ENCODE measurements around the gene SSH2. TPM values are rescaled to one million over a fixed set of nuclear protein-coding genes. Genes with fewer than 3 reads are reported as not detected.

SSH2 gene
- total RNA-seq, 1 experiment from 2014 or later: 14.6 TPM

- WGBS (ENCODE audit: extremely low coverage, insufficient read length, low lambda C conversion rate): no CpG with 5 or more reads among the region's 2 CpGs
- H2BK20ac ChIP-seq (ENCODE audit: low read depth, low read length, poor library complexity, severe bottlenecking): no peak overlapping the region
- peaks cover 1% of the 10 kb centered on the region; the same call in 1 of the 2 replicates for H3K4me1 ChIP-seq (ENCODE audit: insufficient read depth, low read length)
- no peak overlapping the region for H2BK5ac ChIP-seq (ENCODE audit: insufficient read length, low read length)
- H3K27me3 Mint-ChIP-seq (ENCODE audit: low read depth): peaks cover 8% of the 10 kb centered on the region
- no peak overlapping the region for H3K56ac ChIP-seq (ENCODE audit: insufficient read length, low read depth, low read length)
- no peak overlapping the region for H3K27ac Mint-ChIP-seq
- H4K5ac ChIP-seq (ENCODE audit: insufficient read length, low read depth, low read length): no peak overlapping the region
- no peaks in the 10 kb centered on the region for H3K9me3 Mint-ChIP-seq
- H2BK12ac ChIP-seq (ENCODE audit: insufficient read length, low read depth, low read length): no peak overlapping the region
- H3K4me1 Mint-ChIP-seq: peaks cover 12 to 16% of the 10 kb centered on the region in 2 experiments
- no peak overlapping the region for H4K8ac ChIP-seq (replicated peaks; ENCODE audit: insufficient read length, low read depth, low read length)
- no peak overlapping the region for H4K91ac ChIP-seq (ENCODE audit: insufficient read length, low read depth, low read length)
- no peak overlapping the region for H3K4ac ChIP-seq (ENCODE audit: low read depth, low read length)
- no peak overlapping the region for H2AK5ac ChIP-seq (ENCODE audit: insufficient read length, low read length)
- H3K9ac ChIP-seq (ENCODE audit: extremely low read depth, insufficient read length, low read length): no peak overlapping the region
- no peaks in the 10 kb centered on the region for H4K20me1 ChIP-seq (ENCODE audit: control insufficient read depth, insufficient read depth, insufficient read length)
- H3T11ph ChIP-seq (ENCODE audit: low read length): no peak overlapping the region
- no peak overlapping the region for H3K4me2 ChIP-seq (ENCODE audit: insufficient read depth, insufficient read length, low read length)
- no peaks in the 10 kb centered on the region for H3K27me3 ChIP-seq (ENCODE audit: insufficient read depth, low read length)
- no peak for DNase-seq
- no peak for TF ChIP-seq CTCF (conservative IDR thresholded peaks at IDR 0.05)
- H3K14ac ChIP-seq (ENCODE audit: insufficient read depth, low read length): no peak overlapping the region
- H3K36me3 Mint-ChIP-seq (ENCODE audit: insufficient read depth in 1 of 3, low read depth in 3 of 3): peaks cover 2 to 8% (median 6%) of the 10 kb centered on the region in 3 experiments; a peak in 4 of 7 replicates
- no peaks in the 10 kb centered on the region for H3K79me2 ChIP-seq (ENCODE audit: insufficient read depth, low read length)
- no peak overlapping the region for H3K18ac ChIP-seq (ENCODE audit: insufficient read length, low read depth, low read length)
- no peaks in the 10 kb centered on the region for H3K23me2 ChIP-seq (ENCODE audit: insufficient read length, low read depth, low read length, poor library complexity, severe bottlenecking)
- no peaks in the 10 kb centered on the region for H3K9me3 ChIP-seq (ENCODE audit: control insufficient read depth, low read depth, low read length)
- no peak overlapping the region for H3K27ac ChIP-seq (ENCODE audit: insufficient read length, low read depth, low read length)
- no peak overlapping the region for H3K23ac ChIP-seq (ENCODE audit: insufficient read length, low read depth, low read length)
- H2AFZ ChIP-seq (ENCODE audit: low read length): no peak overlapping the region
- no peak overlapping the region for H2BK120ac ChIP-seq (ENCODE audit: low read depth, low read length, poor library complexity, severe bottlenecking)
- no peak overlapping the region for H3K4me3 Mint-ChIP-seq
- no peaks in the 10 kb centered on the region for H3K79me1 ChIP-seq (ENCODE audit: insufficient read depth, low read depth, low read length, poor library complexity, severe bottlenecking)
- no peak overlapping the region for H2BK15ac ChIP-seq (ENCODE audit: low read depth, low read length)
Observed at GRCh38 chr17:29628644-29629043, 301.4 kb downstream of the SSH2 start.

All from H9 (cell line).